ENCODE data around the gene ERBB3.

The ERBB3 gene

DNA sequence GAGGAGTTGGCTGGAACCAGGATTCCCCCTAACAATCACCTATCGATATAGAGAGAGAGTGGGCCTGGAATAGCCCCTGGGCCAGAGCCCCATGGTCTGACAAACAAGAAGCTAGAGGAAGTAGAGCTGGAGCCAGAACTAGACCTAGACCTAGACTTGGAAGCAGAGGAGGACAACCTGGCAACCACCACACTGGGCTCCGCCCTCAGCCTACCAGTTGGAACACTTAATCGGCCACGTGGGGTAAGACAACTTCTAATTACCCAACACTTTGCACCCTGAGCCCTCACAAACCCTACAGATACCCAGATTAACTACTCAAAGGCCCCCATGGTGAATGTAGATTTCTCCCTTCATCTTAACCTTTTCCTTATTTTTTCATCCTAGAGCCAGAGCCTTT, 19.8 kb downstream of the ERBB3 start:
- ChIA-PET POLR2A (no interaction called here), CTCF (interaction anchor here (0.5 to 1.0 kb wide), 2 partner anchors 38 to 363 kb away, joined by 4 read pairs; no protein-coding TSS in a partner anchor)
- Histone ChIP-seq H3K4me1 (ENCODE audit: control insufficient read depth, insufficient read depth, low read length) (no peaks in the 10 kb centered on the region), H3K36me3 (ENCODE audit: control insufficient read depth in 2 of 2, insufficient read depth in 1 of 2, low read length in 2 of 2) (peaks cover 0 to 13% of the 10 kb centered on the region in 2 experiments; a peak in 2 of 3 replicates), H3K27ac (ENCODE audit: extremely low read depth, low read depth, low read length) (no peak overlapping the region), H3K9me3 (ENCODE audit: control insufficient read depth, insufficient read depth, low read depth, low read length) (no peaks in the 10 kb centered on the region), H3K4me3 (ENCODE audit: low read depth, low read length) (no peak overlapping the region)
- TF ChIP-seq ZNF324 (tag by site-specific recombination; IDR thresholded peaks at IDR 0.05): no peak
- no peak for TF ChIP-seq ZNF473 (tag by site-specific recombination; IDR thresholded peaks at IDR 0.05)
- no peak for TF ChIP-seq ZNF350 (tag by site-specific recombination; IDR thresholded peaks at IDR 0.05)
- TF ChIP-seq ZEB2 (tag by site-specific recombination; IDR thresholded peaks at IDR 0.05): no peak
- no peak for TF ChIP-seq ZNF354C (tag by site-specific recombination; IDR thresholded peaks at IDR 0.05; ENCODE audit: borderline replicate concordance, low read depth)
- TF ChIP-seq ZNF549 (tag by site-specific recombination; IDR thresholded peaks at IDR 0.05): no peak
- TF ChIP-seq ZNF843 (tag by site-specific recombination; IDR thresholded peaks at IDR 0.05): no peak
- TF ChIP-seq ZFP37 (tag by site-specific recombination; IDR thresholded peaks at IDR 0.05): no peak
- TF ChIP-seq GLI4 (tag by site-specific recombination; IDR thresholded peaks at IDR 0.05): no peak
- TF ChIP-seq, protein P1, sequence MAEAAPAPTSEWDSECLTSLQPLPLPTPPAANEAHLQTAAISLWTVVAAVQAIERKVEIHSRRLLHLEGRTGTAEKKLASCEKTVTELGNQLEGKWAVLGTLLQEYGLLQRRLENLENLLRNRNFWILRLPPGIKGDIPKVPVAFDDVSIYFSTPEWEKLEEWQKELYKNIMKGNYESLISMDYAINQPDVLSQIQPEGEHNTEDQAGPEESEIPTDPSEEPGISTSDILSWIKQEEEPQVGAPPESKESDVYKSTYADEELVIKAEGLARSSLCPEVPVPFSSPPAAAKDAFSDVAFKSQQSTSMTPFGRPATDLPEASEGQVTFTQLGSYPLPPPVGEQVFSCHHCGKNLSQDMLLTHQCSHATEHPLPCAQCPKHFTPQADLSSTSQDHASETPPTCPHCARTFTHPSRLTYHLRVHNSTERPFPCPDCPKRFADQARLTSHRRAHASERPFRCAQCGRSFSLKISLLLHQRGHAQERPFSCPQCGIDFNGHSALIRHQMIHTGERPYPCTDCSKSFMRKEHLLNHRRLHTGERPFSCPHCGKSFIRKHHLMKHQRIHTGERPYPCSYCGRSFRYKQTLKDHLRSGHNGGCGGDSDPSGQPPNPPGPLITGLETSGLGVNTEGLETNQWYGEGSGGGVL (tag by site-specific recombination; IDR thresholded peaks at IDR 0.05): no peak
- no peak for TF ChIP-seq BCL11B (tag by site-specific recombination; IDR thresholded peaks at IDR 0.05; ENCODE audit: low read depth)
- no peak for TF ChIP-seq ZNF707 (tag by site-specific recombination; IDR thresholded peaks at IDR 0.05)
- TF ChIP-seq ZNF529 (tag by site-specific recombination; IDR thresholded peaks at IDR 0.05; ENCODE audit: insufficient replicate concordance): no peak
- TF ChIP-seq ZNF292 (tag by site-specific recombination; IDR thresholded peaks at IDR 0.05; ENCODE audit: borderline replicate concordance, low read depth): no peak
- TF ChIP-seq, protein P2, sequence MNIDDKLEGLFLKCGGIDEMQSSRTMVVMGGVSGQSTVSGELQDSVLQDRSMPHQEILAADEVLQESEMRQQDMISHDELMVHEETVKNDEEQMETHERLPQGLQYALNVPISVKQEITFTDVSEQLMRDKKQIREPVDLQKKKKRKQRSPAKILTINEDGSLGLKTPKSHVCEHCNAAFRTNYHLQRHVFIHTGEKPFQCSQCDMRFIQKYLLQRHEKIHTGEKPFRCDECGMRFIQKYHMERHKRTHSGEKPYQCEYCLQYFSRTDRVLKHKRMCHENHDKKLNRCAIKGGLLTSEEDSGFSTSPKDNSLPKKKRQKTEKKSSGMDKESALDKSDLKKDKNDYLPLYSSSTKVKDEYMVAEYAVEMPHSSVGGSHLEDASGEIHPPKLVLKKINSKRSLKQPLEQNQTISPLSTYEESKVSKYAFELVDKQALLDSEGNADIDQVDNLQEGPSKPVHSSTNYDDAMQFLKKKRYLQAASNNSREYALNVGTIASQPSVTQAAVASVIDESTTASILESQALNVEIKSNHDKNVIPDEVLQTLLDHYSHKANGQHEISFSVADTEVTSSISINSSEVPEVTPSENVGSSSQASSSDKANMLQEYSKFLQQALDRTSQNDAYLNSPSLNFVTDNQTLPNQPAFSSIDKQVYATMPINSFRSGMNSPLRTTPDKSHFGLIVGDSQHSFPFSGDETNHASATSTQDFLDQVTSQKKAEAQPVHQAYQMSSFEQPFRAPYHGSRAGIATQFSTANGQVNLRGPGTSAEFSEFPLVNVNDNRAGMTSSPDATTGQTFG (tag by site-specific recombination; IDR thresholded peaks at IDR 0.05; ENCODE audit: borderline replicate concordance): no peak
- TF ChIP-seq ZNF169 (tag by site-specific recombination; IDR thresholded peaks at IDR 0.05): no peak
- TF ChIP-seq ZNF785 (tag by site-specific recombination; IDR thresholded peaks at IDR 0.05): no peak
- no peak for TF ChIP-seq ZNF132 (tag by site-specific recombination; IDR thresholded peaks at IDR 0.05; ENCODE audit: borderline replicate concordance)
- TF ChIP-seq SETDB1 (IDR thresholded peaks at IDR 0.05; ENCODE audit: insufficient read length, low read length): no peak

DNA sequence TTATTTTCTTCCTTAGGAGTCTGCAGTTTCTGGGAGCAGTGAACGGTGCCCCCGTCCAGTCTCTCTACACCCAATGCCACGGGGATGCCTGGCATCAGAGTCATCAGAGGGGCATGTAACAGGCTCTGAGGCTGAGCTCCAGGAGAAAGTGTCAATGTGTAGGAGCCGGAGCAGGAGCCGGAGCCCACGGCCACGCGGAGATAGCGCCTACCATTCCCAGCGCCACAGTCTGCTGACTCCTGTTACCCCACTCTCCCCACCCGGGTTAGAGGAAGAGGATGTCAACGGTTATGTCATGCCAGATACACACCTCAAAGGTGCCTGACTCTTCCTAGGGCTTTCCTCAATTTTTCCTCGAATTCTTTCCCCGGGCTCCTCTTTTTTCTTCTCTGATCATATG, 21.1 kb downstream of the ERBB3 start:
- TF ChIP-seq, protein P3, sequence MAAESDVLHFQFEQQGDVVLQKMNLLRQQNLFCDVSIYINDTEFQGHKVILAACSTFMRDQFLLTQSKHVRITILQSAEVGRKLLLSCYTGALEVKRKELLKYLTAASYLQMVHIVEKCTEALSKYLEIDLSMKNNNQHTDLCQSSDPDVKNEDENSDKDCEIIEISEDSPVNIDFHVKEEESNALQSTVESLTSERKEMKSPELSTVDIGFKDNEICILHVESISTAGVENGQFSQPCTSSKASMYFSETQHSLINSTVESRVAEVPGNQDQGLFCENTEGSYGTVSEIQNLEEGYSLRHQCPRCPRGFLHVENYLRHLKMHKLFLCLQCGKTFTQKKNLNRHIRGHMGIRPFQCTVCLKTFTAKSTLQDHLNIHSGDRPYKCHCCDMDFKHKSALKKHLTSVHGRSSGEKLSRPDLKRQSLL (tag by site-specific recombination; IDR thresholded peaks at IDR 0.05): peak; percentile 79; the same call in 1 of the 2 replicates
- TF ChIP-seq ZNF391 (tag by site-specific recombination; IDR thresholded peaks at IDR 0.05; ENCODE audit: borderline replicate concordance, low read depth): no peak
- POLR2A ChIA-PET: interaction anchor here (0.7 to 1.0 kb wide), 2 partner anchors 66 to 223 kb away, joined by 4 to 8 read pairs; no protein-coding TSS in a partner anchor
- CTCF ChIA-PET: interaction anchor here (0.6 to 2.6 kb wide), 2 partner anchors 20 to 54 kb away, joined by 4 to 8 read pairs; no protein-coding TSS in a partner anchor
- Histone ChIP-seq H3K4me3 (ENCODE audit: low read depth, low read length) (no peak overlapping the region), H3K4me1 (ENCODE audit: control insufficient read depth, insufficient read depth, low read length) (0 out of 2 replicates have a peak, but pooled peaks cover under 1% of the 10 kb centered on the region), H3K9me3 (ENCODE audit: control insufficient read depth, insufficient read depth, low read depth, low read length) (no peaks in the 10 kb centered on the region), H3K27ac (ENCODE audit: extremely low read depth, low read depth, low read length) (no peak overlapping the region), H3K36me3 (ENCODE audit: control insufficient read depth in 2 of 2, insufficient read depth in 1 of 2, low read length in 2 of 2) (peaks cover 0 to 20% of the 10 kb centered on the region in 2 experiments; a peak in 2 of 3 replicates)

All from HEK293 (cell line).